T-helper 17 cell (primary cell): ENCODE measurements around the gene PVR. TPM values are rescaled to one million over a fixed set of nuclear protein-coding genes. Genes with fewer than 3 reads are reported as not detected.
"Not testable (repeated sequence)": the region's sequence is repeated elsewhere in the genome, so short reads cannot be mapped to it uniquely, and the experiment has no call there.

Experiments
- ATAC-seq: fragments of 150-1000 bp; cut with Tn5 transposase; 2 replicates; pipeline ENCODE4 v1.10.0; 2021; ENCODE audit warnings: mild to moderate bottlenecking, moderate library complexity
- DNase-seq, 3 donors: peaks; one replicate each; pipeline versions ENCODE4 v3.0.0 to v3.0.0-alpha.2; 2020 to 2021
- H3K9me3 ChIP-seq: one replicate; pipeline ENCODE4 v1.7.0; 2013; ENCODE audit warnings: low read length, mild to moderate bottlenecking; ENCODE audit not compliant: control insufficient read depth, poor library complexity, severe bottlenecking
- H3K27ac Mint-ChIP-seq: one replicate; pipeline ENCODE4 v1.8.0; 2022; ENCODE audit warnings: mild to moderate bottlenecking, moderate library complexity, mixed read lengths
- H3K27me3 Mint-ChIP-seq: one replicate; pipeline ENCODE4 v1.8.0; 2022; ENCODE audit warnings: mixed read lengths
- H3K36me3 Mint-ChIP-seq: one replicate; pipeline ENCODE4 v1.8.0; 2022; ENCODE audit warnings: low read depth, mixed read lengths
- H3K4me1 Mint-ChIP-seq: one replicate; pipeline ENCODE4 v1.8.0; 2022; ENCODE audit warnings: mild to moderate bottlenecking, mixed read lengths
- H3K4me3 Mint-ChIP-seq: one replicate; pipeline ENCODE4 v1.8.0; 2022; ENCODE audit warnings: mild to moderate bottlenecking, moderate library complexity, mixed read lengths
- total RNA-seq, 4 donors: library from RNA in 2 of 4; stranded (reverse) in 2 of 4; gene quantifications; one replicate each; pipeline ENCODE4 v1.2.3 and lab custom pipeline; 2022 to 2026

Gene PVR
- total RNA-seq, 2 donors from 2014 or later: 0.70 to 0.94 TPM

DNA sequence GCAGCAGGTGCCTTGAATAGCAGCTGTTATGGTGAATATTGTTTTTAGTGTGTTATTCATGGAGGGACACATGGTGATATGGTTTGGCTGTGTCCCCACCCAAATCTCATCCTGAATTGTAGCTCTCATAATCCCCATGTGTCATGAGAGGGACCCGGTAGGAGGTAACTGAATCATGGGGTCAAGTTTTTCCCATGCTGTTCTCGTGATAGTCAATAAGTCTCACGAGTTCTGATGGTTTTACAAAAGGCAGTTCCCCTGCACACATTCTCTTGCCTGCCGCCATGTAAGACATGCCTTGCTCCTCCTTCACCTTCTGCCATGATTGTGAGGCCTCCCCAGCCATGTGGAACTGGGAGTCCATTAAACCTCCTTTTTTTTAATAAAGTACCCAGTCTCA is 18.1 kb upstream of the PVR start:
- H3K9me3 ChIP-seq, H3K4me1 Mint-ChIP-seq, H3K4me3 Mint-ChIP-seq, H3K27ac Mint-ChIP-seq, H3K36me3 Mint-ChIP-seq, ATAC-seq, DNase-seq: not testable (repeated sequence)
- H3K27me3 Mint-ChIP-seq: peaks cover 34% of the 10 kb centered on the region

DNA sequence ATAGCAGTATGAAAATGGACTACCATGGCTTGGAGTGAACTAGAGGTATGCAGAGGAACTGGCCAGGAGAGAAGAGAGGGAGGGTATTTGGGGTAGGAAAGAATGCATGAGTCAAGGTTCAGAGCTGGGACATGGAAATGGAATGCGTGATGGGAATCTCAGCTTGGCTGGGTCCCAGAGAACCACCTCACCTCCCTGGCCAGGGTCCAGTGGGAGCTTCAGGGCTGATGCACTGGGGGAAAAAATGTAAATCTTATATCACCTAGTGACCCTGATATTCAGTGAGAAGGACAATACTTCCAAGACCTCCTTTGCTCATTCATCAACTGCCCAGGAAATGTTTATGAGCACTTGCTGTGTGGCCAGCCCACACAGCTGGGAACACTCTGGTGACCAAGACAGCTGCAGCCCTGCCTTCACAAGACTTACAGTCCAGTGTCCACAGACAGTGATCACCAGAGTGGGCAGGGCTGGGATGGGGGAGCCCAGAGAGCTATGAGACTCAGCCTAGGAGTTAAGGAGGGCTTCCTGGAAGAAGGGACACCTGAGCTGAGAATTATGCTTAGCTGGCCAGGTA is 17.6 kb upstream of the PVR start:
- ATAC-seq (no peak), DNase-seq (no peak)
- Mint-ChIP-seq H3K27me3 (peaks cover 37% of the 10 kb centered on the region), H3K36me3 (peaks cover 7% of the 10 kb centered on the region), H3K4me3 (no peak overlapping the region), H3K4me1 (no peaks in the 10 kb centered on the region), H3K27ac (no peak overlapping the region)
- no peaks in the 10 kb centered on the region for H3K9me3 ChIP-seq

DNA sequence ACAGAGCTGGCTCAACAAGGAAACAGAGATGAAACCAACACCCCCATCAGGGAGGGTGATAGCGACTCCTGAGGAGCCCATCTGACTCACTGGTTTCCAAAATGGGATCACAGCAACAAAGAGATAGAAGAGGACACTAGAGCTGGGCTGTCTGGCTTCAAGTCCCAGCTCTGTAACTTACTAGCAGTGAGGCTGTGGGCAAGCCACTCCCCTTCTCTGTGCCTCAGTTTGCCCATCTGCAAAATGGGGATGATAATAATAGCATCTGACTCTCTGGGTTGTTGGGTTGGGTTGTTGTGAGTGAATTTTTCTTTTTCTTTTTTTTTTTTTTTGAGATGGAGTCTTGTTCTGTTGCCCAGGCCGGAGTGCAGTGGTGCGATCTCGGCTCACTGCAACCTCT is 16.1 kb upstream of the PVR start:
- Mint-ChIP-seq H3K4me3 (no peak overlapping the region), H3K27me3 (peaks cover 43% of the 10 kb centered on the region), H3K27ac (no peak overlapping the region), H3K36me3 (peaks cover 7% of the 10 kb centered on the region), H3K4me1 (no peaks in the 10 kb centered on the region)
- ATAC-seq (no peak), DNase-seq (no peak)
- no peaks in the 10 kb centered on the region for H3K9me3 ChIP-seq

DNA sequence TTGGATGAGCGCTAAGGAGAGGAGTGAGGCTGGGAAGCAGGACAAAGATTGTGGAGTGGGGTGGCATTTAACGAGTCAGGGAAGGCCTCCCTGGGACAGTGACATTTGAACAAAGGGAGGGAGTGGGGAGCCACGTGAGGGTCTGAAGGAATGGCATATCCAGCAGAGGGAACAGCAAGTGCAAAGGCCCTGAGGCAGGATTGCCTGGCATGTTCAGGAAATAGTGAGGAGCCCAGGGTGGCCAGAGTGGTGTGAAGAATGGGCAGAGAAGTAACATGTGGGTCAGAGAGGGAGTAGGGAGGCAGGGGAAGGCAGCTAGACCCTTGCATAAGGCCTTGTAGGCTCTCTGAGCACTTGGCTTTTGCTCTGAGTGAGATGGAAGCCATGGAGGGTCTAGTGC is 14.9 kb upstream of the PVR start:
- Mint-ChIP-seq H3K4me3 (no peak overlapping the region), H3K4me1 (no peaks in the 10 kb centered on the region), H3K27me3 (peaks cover 49% of the 10 kb centered on the region), H3K36me3 (peaks cover 7% of the 10 kb centered on the region), H3K27ac (no peak overlapping the region)
- DNase-seq (no peak), ATAC-seq (no peak)
- no peaks in the 10 kb centered on the region for H3K9me3 ChIP-seq

DNA sequence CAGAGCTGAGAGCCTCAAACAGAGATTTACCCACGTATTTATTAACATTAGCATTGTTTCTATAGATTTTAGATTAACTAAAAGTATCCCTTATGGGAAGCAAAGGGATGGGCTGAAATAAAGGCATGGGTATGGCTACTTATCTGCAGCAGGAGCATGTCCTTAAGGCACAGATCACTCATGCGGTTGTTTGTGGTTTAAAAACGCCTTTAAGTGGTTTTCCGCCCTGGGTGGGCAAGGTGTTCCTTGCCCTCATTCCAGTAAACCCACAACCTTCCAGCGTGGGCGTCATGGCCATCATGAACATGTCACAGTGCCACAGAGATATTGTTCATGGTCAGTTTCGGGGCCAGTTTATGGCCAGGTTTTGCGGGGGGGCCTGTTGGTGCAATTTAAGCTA is 12.1 kb upstream of the PVR start:
- DNase-seq, ATAC-seq, H3K27ac Mint-ChIP-seq, H3K9me3 ChIP-seq, H3K4me3 Mint-ChIP-seq, H3K4me1 Mint-ChIP-seq, H3K36me3 Mint-ChIP-seq: not testable (repeated sequence)
- H3K27me3 Mint-ChIP-seq: peaks cover 63% of the 10 kb centered on the region

DNA sequence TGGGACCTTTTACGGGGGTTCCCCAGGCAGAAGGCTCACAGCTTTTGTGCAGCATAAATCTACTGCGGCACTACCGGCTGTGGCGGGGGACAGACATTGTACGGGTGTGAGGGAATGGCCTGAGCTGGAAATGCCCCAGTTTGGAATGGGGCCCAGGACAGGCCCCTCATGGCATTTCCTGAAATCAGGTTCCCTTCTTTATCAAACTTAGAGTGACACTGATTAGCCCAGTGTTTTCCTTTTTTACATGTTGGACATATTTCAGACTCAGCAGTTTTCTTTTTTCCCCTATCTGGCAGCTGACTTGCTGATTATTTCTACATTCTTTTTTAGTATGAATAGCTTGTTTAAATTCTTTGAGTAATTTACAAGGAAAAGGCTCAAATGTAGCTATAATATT is 9.7 kb upstream of the PVR start:
- not testable (repeated sequence) for H3K4me1 Mint-ChIP-seq, H3K9me3 ChIP-seq, DNase-seq, H3K4me3 Mint-ChIP-seq, ATAC-seq, H3K27ac Mint-ChIP-seq, H3K36me3 Mint-ChIP-seq
- H3K27me3 Mint-ChIP-seq: peaks cover 53% of the 10 kb centered on the region

DNA sequence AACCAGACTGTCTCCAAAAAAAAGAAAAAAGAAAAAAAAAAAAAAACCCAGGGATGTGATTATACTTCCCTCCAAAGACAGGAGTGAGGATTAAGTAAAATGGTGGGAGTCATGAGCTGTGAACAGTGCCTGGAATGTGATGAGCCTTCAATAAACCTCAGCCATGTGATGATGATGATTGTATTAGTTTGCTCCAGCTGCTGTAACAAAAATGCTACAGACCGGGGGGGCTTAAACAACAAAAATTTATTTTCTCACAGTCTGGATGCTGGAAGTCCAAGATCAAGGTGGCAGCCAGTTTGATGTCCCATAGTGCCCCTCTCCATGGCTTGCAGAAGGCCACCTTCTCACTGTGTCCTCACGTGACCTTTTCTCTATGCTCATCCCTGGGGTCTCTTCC is 8.9 kb upstream of the PVR start:
- H3K9me3 ChIP-seq: no peaks in the 10 kb centered on the region
- H3K36me3 Mint-ChIP-seq: peaks cover 5% of the 10 kb centered on the region
- H3K4me1 Mint-ChIP-seq: no peaks in the 10 kb centered on the region
- ATAC-seq (no peak), DNase-seq (no peak)
- no peak overlapping the region for H3K4me3 Mint-ChIP-seq
- no peak overlapping the region for H3K27ac Mint-ChIP-seq
- H3K27me3 Mint-ChIP-seq: peaks cover 57% of the 10 kb centered on the region

DNA sequence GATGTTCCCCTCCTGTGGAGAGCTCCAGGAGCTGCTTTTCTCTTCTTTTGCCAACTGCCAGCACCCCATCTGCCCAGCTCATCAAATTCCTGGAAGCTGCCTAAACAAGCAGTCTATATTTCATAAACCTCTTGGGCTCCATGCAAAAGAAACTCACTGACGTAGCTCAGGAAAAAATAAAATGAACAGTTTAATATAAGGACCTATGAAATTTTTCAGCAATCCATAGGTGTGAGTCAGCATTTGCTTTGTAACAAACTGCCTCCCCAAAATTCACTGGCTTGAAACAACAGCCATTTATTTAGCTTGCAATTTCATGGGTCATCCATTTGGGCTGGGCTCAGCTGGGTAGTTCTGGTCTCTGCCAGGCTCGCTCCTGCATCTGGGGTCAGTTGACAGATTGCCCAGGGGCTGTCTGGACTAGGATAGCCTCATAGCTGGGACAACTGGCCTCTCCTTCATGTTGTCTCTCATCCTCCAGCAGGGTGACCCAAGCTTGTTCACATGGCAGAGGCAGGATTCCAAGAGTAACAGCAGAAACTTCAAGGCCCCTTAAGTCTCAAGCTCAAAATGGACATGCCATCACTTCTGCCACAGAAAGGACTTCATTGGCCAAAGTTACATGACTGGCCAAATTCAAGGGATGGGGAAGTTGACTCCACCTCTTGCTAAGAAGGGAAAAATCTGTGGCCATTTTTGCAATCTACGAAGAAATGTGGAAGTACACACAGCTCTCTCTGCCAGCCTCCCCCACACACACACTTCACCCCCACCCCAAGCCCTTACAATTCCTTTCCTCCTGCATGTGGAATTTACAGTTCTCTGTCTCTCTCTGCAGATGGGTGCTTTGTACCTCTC is 7.9 kb upstream of the PVR start:
- H3K27ac Mint-ChIP-seq: no peak overlapping the region
- H3K4me1 Mint-ChIP-seq: no peaks in the 10 kb centered on the region
- peaks cover 5% of the 10 kb centered on the region for H3K36me3 Mint-ChIP-seq
- no peak overlapping the region for H3K4me3 Mint-ChIP-seq
- DNase-seq (no peak), ATAC-seq (no peak)
- H3K27me3 Mint-ChIP-seq: peaks cover 63% of the 10 kb centered on the region
- no peaks in the 10 kb centered on the region for H3K9me3 ChIP-seq

DNA sequence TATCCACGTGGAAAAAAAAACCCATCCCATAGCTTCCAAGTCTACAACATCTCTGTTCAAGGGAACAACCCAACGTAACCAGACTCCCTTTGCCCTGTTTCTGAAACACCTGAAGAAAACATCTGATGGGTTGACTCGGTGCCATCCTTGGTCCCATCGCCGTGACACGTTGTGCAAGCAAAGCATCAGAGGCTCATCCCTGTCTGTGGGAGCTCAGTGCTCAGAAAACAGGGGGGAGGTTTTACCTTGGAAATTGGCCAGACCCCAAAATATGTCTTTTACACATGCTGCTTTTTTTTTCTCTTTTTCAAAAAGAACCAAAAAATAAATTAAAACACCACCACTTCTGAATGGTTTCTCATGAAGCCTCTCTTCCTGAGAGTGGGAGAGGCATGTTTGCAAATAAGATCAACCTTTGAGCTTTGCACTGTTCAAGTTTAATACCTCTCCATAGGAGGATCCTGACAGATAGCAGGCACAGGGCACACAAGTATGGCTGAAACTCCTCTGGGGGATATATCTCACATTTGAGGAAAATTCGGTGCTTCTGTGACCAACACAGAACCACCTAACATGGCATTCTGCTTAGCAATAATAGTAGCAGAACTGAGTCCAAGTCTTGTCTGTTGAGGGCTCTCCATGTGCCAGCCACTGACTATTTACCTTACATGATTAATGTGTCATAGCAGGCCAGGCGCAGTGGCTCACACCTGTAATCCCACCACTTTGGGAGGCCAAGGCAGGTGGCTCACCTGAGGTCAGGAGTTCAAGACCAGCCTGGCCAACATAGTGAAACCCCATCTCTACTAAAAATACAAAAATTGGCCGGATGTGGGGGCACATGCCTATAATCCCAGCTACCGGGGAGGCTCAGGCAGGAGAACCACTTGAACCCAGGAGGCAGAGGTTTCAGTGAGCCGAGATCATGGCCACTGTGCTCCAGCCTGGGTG is 7.0 kb upstream of the PVR start:
- H3K36me3 Mint-ChIP-seq: peaks cover 5% of the 10 kb centered on the region
- H3K27ac Mint-ChIP-seq: no peak overlapping the region
- no peak overlapping the region for H3K4me3 Mint-ChIP-seq
- no peaks in the 10 kb centered on the region for H3K9me3 ChIP-seq
- ATAC-seq (no peak), DNase-seq (no peak)
- peaks cover 71% of the 10 kb centered on the region for H3K27me3 Mint-ChIP-seq
- no peaks in the 10 kb centered on the region for H3K4me1 Mint-ChIP-seq

DNA sequence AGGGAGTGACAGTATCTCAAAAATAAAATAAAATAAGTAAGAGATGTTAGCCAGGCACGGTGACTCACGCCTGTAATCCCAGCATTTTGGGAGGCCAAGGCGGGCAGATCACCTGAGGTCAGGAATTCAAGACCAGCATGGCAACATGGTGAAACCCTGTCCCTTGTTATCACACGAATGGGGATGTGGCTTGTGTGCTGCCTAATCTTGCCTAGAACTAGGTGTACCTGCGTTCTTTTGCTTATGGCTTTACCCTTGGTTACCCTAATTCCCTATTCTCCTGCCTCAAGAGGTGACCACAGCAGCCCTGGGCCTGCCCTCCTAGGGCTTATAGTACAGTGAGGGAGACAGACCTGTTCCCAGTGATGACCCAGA is 6.3 kb upstream of the PVR start:
- no peak overlapping the region for H3K4me3 Mint-ChIP-seq
- H3K9me3 ChIP-seq: no peaks in the 10 kb centered on the region
- no peak for DNase-seq
- no peaks in the 10 kb centered on the region for H3K4me1 Mint-ChIP-seq
- no peak for ATAC-seq
- H3K27ac Mint-ChIP-seq: no peak overlapping the region
- peaks cover 5% of the 10 kb centered on the region for H3K36me3 Mint-ChIP-seq
- peaks cover 71% of the 10 kb centered on the region for H3K27me3 Mint-ChIP-seq

DNA sequence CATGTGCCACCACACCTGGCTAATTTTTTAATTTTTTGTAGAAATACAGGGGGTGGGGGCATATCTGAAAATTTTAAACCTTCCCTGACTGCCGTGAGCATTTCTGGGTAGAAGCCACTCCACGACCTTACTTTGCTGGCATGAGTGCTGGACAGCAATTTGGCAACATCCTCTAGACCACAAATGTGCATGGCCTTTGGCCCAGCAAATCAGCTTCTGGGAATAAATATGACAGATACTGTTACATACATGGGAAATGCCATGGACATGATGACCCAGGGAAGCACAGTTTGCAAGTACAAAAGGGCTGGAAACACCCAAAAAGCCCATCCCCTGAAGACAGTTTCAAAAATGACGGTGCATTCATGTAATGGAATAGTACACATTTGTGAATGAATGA is 3.2 kb upstream of the PVR start:
- peaks cover 3% of the 10 kb centered on the region for H3K36me3 Mint-ChIP-seq
- H3K9me3 ChIP-seq: no peaks in the 10 kb centered on the region
- ATAC-seq: no peak
- no peak overlapping the region for H3K27ac Mint-ChIP-seq
- no peak overlapping the region for H3K4me3 Mint-ChIP-seq
- H3K27me3 Mint-ChIP-seq: peaks cover 49% of the 10 kb centered on the region
- DNase-seq: no peak
- peaks cover 4% of the 10 kb centered on the region for H3K4me1 Mint-ChIP-seq

DNA sequence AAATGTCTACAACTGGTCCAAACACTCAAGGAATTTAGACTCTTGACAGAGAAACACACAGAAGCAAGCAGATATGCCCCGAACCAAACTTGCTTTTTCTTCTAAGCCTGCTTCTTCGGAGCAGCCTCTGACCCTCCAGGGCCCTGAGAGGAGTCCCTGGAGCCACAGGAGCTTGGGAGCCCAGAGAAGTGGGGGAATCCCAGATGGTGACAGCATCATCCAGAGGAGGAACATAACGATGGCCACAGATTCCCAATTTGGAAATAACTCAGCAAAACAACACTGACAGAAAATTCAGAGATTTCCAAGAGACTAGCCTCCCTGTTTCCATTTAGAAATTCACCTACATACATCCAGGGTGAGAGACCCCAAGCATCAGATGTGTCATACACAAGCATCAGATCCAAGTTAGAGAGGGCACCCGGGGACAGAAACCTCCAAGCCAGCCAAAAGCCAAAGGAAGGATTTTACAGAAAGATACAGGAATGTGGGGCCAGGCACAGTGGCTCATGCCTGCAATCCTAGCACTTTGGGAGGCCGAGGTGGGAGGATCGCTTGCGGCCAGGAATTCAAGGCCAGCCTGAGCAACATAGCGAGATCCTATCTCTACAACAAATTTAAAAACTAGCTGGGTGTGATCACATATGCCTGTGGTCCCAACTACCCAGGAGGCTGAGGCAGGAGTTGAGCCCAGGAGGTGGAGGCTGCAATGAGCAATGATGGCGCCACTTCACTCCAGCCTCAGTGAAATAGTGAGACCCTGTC is 2.0 kb upstream of the PVR start:
- no peaks in the 10 kb centered on the region for H3K9me3 ChIP-seq
- ATAC-seq (no peak), DNase-seq (no peak)
- Mint-ChIP-seq H3K4me1 (peaks cover 4% of the 10 kb centered on the region), H3K27me3 (peaks cover 46% of the 10 kb centered on the region), H3K27ac (no peak overlapping the region), H3K36me3 (peaks cover 3% of the 10 kb centered on the region), H3K4me3 (no peak overlapping the region)

DNA sequence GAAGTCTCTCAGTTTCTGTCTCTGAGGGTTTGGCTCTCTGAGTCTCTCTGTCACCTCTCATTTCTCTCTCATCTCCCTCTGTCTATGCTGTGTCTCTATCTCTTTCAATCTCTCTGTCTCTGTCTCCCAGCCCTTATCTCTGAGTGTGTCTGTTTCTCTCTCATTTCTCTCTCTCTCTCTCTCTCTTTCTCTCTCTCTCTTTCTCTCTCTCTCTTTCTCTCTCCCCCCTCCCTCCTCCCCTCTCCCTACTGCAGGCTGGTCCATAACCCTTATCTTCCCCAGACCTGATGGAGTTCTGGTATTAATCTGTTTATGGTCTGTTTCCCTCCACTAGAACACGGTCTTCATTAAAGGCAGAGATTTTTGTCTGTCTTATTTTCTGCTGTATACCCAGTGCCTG is 1.3 kb upstream of the PVR start:
- no peaks in the 10 kb centered on the region for H3K9me3 ChIP-seq
- peaks cover 47% of the 10 kb centered on the region for H3K27me3 Mint-ChIP-seq
- DNase-seq: no peak
- H3K36me3 Mint-ChIP-seq: peaks cover 3% of the 10 kb centered on the region
- no peak overlapping the region for H3K27ac Mint-ChIP-seq
- ATAC-seq: no peak
- H3K4me1 Mint-ChIP-seq: peaks cover 4% of the 10 kb centered on the region
- H3K4me3 Mint-ChIP-seq: no peak overlapping the region
